ENCODE data around the gene HIGD2A. TPM values are rescaled to one million over a fixed set of nuclear protein-coding genes. Genes with fewer than 3 reads are reported as not detected.

HIGD2A gene
- total and polyA plus RNA-seq, 2 of the 13 experiments (the other 11 are each of a cell fraction or from before 2014, with no cell fraction given) = 89.2 to 146 TPM

- TF ChIP-seq MEIS2 (CRISPR knock-in tag; IDR thresholded peaks at IDR 0.05) (no peak; the same call in 1 of the 2 replicates), POGK (CRISPR knock-in tag; conservative IDR thresholded peaks at IDR 0.05) (no peak), KLF6 (CRISPR knock-in tag; IDR thresholded peaks at IDR 0.05) (no peak), IKZF4 (CRISPR knock-in tag; IDR thresholded peaks at IDR 0.05; ENCODE audit: borderline replicate concordance, low read depth, not compliant biosample characterization) (no peak), ZNF138 (CRISPR knock-in tag; IDR thresholded peaks at IDR 0.05; ENCODE audit: low read depth) (no peak), ZNF350 (CRISPR knock-in tag; IDR thresholded peaks at IDR 0.05; ENCODE audit: borderline replicate concordance, low read depth) (no peak; the same call in 1 of the 2 replicates), THAP9 (CRISPR knock-in tag; IDR thresholded peaks at IDR 0.05; ENCODE audit: borderline replicate concordance) (peak; percentile 60; the same call in 1 of the 2 replicates), ZBTB7A (CRISPR knock-in tag; IDR thresholded peaks at IDR 0.05) (no peak), ZFY (CRISPR knock-in tag; IDR thresholded peaks at IDR 0.05) (peak; percentile 2; the same call in 1 of the 2 replicates), ZFP36L1 (CRISPR knock-in tag; IDR thresholded peaks at IDR 0.05) (no peak), ZBTB46 (CRISPR knock-in tag; IDR thresholded peaks at IDR 0.05; ENCODE audit: borderline replicate concordance) (no peak), MEIS1 (CRISPR knock-in tag; IDR thresholded peaks at IDR 0.05; ENCODE audit: borderline replicate concordance) (no peak), ZNF431 (CRISPR knock-in tag; IDR thresholded peaks at IDR 0.05; ENCODE audit: borderline replicate concordance, low read depth) (0 out of 2 replicates have a peak, but pooled peaks have one; percentile 73), HIVEP1 (CRISPR knock-in tag; IDR thresholded peaks at IDR 0.05) (no peak), PBX3 (CRISPR knock-in tag; IDR thresholded peaks at IDR 0.05; ENCODE audit: borderline replicate concordance) (no peak), ATAD3A (CRISPR knock-in tag; IDR thresholded peaks at IDR 0.05) (no peak), BRD4 (CRISPR knock-in tag; IDR thresholded peaks at IDR 0.05) (no peak), MXI1 (IDR thresholded peaks at IDR 0.05; ENCODE audit: borderline replicate concordance, low read depth, low read length) (no peak), ZNF546 (CRISPR knock-in tag; conservative IDR thresholded peaks at IDR 0.05) (no peak; the same call in 1 of the 2 replicates), ZNF816 (CRISPR knock-in tag; IDR thresholded peaks at IDR 0.05; ENCODE audit: borderline replicate concordance) (0 out of 2 replicates have a peak, but pooled peaks have one; percentile 62)
Measured at GRCh38 chr5:176389135-176390123, 878 bp downstream of the HIGD2A start (continued).

All from HepG2 (cell line).